GM23338 (cell line): ENCODE data around the gene TBL1XR1.

Experiments
- CREB1 ChIP-seq: fragments of 250-450 bp; sonication (Bioruptor Pico); IDR thresholded peaks from 2 replicates; pipeline ENCODE4 v1.5.0; 2020; ENCODE audit warnings: low read depth, mild to moderate bottlenecking, moderate library complexity
- EZH2 ChIP-seq: fragments of 200-600 bp; sonication (generic); IDR thresholded peaks from one replicate; pipeline ENCODE4 v1.8.0; 2017; ENCODE audit warnings: antibody characterized with exemption, mild to moderate bottlenecking, low read depth; ENCODE audit not compliant: unreplicated experiment
- EZH2phosphoT487 ChIP-seq: fragments of 200-600 bp; sonication (generic); IDR thresholded peaks from one replicate; pipeline ENCODE4 v1.8.1; 2018; ENCODE audit warnings: antibody characterized with exemption; ENCODE audit not compliant: unreplicated experiment
- JUNB ChIP-seq: IDR thresholded peaks from one replicate; pipeline ENCODE4 v1.6.1; 2016; ENCODE audit warnings: antibody characterized with exemption; ENCODE audit not compliant: unreplicated experiment
- POLR2AphosphoS5 ChIP-seq: IDR thresholded peaks from 2 replicates; pipeline ENCODE4 v1.6.1; 2016; ENCODE audit warnings: antibody characterized with exemption, low read depth
- STAT1 ChIP-seq: IDR thresholded peaks from one replicate; pipeline ENCODE4 v1.6.1; 2016; ENCODE audit warnings: antibody characterized with exemption; ENCODE audit not compliant: unreplicated experiment
- ZNF331 ChIP-seq: fragments of 250-450 bp; sonication (Bioruptor Pico); IDR thresholded peaks from 2 replicates; pipeline ENCODE4 v1.5.0; 2020; ENCODE audit warnings: low read depth, mild to moderate bottlenecking, moderate library complexity
- TF ChIP-seq, protein P1 (sequence below), 2 experiments: fragments of 200-600 bp in 1 of 2; sonication (generic) in 1 of 2; conservative IDR thresholded peaks; 2 replicates each; pipeline versions ENCODE4 v1.5.1 to v1.6.1; 2016 to 2017; ENCODE audit warnings: antibody characterized with exemption in 2 of 2, low read depth in 2 of 2, mild to moderate bottlenecking in 2 of 2, moderate library complexity in 1 of 2
- TF ChIP-seq, protein P2 (sequence below): IDR thresholded peaks from 2 replicates; pipeline ENCODE4 v1.6.1; 2016; ENCODE audit warnings: antibody characterized with exemption
- TF ChIP-seq, protein P3 (sequence below): IDR thresholded peaks from one replicate; pipeline ENCODE4 v1.6.1; 2018; ENCODE audit warnings: antibody characterized with exemption; ENCODE audit not compliant: unreplicated experiment

DNA sequence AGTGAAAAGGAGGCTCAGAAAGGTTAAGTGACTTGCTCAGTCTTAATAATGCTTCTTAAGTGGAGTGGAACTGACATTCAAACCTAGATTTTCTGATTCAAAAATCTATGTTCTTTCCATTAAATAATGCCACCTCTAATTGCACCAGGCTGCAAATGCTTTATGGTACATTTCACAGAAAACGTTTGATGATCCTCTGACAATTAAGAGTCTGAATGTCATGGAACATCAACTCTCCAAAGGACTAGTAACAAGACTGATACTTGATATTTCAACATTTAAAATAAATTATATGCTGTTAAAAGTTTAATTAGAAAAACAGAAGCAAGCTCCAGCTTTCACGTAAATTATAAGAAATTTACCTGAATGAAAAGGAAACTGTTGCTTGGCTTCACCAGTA lies 151.5 kb downstream of the TBL1XR1 start:
- TF ChIP-seq, protein P1, sequence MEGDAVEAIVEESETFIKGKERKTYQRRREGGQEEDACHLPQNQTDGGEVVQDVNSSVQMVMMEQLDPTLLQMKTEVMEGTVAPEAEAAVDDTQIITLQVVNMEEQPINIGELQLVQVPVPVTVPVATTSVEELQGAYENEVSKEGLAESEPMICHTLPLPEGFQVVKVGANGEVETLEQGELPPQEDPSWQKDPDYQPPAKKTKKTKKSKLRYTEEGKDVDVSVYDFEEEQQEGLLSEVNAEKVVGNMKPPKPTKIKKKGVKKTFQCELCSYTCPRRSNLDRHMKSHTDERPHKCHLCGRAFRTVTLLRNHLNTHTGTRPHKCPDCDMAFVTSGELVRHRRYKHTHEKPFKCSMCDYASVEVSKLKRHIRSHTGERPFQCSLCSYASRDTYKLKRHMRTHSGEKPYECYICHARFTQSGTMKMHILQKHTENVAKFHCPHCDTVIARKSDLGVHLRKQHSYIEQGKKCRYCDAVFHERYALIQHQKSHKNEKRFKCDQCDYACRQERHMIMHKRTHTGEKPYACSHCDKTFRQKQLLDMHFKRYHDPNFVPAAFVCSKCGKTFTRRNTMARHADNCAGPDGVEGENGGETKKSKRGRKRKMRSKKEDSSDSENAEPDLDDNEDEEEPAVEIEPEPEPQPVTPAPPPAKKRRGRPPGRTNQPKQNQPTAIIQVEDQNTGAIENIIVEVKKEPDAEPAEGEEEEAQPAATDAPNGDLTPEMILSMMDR (conservative IDR thresholded peaks at IDR 0.05; ENCODE audit: low read depth in 2 of 2) = no peak
- TF ChIP-seq ZNF331 (CRISPR knock-in tag) (no peak), POLR2AphosphoS5 (no peak), STAT1 (no peak), EZH2phosphoT487 (no peak), JUNB (no peak), CREB1 (CRISPR knock-in tag) (no peak), EZH2 (no peak)
- TF ChIP-seq, protein P2, sequence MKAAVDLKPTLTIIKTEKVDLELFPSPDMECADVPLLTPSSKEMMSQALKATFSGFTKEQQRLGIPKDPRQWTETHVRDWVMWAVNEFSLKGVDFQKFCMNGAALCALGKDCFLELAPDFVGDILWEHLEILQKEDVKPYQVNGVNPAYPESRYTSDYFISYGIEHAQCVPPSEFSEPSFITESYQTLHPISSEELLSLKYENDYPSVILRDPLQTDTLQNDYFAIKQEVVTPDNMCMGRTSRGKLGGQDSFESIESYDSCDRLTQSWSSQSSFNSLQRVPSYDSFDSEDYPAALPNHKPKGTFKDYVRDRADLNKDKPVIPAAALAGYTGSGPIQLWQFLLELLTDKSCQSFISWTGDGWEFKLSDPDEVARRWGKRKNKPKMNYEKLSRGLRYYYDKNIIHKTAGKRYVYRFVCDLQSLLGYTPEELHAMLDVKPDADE = no peak
- TF ChIP-seq, protein P3, sequence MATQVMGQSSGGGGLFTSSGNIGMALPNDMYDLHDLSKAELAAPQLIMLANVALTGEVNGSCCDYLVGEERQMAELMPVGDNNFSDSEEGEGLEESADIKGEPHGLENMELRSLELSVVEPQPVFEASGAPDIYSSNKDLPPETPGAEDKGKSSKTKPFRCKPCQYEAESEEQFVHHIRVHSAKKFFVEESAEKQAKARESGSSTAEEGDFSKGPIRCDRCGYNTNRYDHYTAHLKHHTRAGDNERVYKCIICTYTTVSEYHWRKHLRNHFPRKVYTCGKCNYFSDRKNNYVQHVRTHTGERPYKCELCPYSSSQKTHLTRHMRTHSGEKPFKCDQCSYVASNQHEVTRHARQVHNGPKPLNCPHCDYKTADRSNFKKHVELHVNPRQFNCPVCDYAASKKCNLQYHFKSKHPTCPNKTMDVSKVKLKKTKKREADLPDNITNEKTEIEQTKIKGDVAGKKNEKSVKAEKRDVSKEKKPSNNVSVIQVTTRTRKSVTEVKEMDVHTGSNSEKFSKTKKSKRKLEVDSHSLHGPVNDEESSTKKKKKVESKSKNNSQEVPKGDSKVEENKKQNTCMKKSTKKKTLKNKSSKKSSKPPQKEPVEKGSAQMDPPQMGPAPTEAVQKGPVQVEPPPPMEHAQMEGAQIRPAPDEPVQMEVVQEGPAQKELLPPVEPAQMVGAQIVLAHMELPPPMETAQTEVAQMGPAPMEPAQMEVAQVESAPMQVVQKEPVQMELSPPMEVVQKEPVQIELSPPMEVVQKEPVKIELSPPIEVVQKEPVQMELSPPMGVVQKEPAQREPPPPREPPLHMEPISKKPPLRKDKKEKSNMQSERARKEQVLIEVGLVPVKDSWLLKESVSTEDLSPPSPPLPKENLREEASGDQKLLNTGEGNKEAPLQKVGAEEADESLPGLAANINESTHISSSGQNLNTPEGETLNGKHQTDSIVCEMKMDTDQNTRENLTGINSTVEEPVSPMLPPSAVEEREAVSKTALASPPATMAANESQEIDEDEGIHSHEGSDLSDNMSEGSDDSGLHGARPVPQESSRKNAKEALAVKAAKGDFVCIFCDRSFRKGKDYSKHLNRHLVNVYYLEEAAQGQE = no peak
